HL-60 (cell line): ENCODE results near the gene GLP1R.

Experiments
- DNase-seq, 2 experiments: peaks; one replicate each; pipeline ENCODE4 v3.0.0-alpha.2; 2010 to 2020; ENCODE audit warnings: low read depth in 1 of 2, low spot score in 1 of 2
- H3K27ac ChIP-seq: fragments of 250-450 bp; sonication (Bioruptor Pico); replicated peaks from 2 replicates; pipeline ENCODE4 v1.5.1; 2020; ENCODE audit warnings: mild to moderate bottlenecking, moderate library complexity
- H3K27me3 ChIP-seq: fragments of 250-450 bp; sonication (Bioruptor Pico); 2 replicates; pipeline ENCODE4 v1.5.1; 2021; ENCODE audit warnings: mild to moderate bottlenecking, moderate library complexity; ENCODE audit not compliant: insufficient read depth, poor library complexity, severe bottlenecking
- H3K4me3 ChIP-seq: replicated peaks from 2 replicates; pipeline ENCODE4 v1.5.1; 2011; ENCODE audit warnings: mild to moderate bottlenecking, control low read depth, low read length; ENCODE audit not compliant: insufficient read depth
- CTCF ChIP-seq: IDR thresholded peaks from one replicate; pipeline ENCODE4 v1.5.1; 2011; ENCODE audit warnings: low read length, control low read depth, inconsistent platforms; ENCODE audit not compliant: insufficient read depth
- GABPA ChIP-seq: IDR thresholded peaks from 2 replicates; pipeline ENCODE4 v1.6.1; 2012; ENCODE audit warnings: low read depth
- POLR2AphosphoS5 ChIP-seq: IDR thresholded peaks from 2 replicates; pipeline ENCODE4 v1.6.1; 2012; ENCODE audit warnings: low read depth
- REST ChIP-seq: IDR thresholded peaks from 2 replicates; pipeline ENCODE4 v1.6.1; 2012; ENCODE audit warnings: low read depth; ENCODE audit not compliant: insufficient replicate concordance
- SPI1 ChIP-seq: IDR thresholded peaks from 2 replicates; pipeline ENCODE4 v1.6.1; 2012; ENCODE audit warnings: low read depth, mild to moderate bottlenecking, borderline replicate concordance

Gene GLP1R

GRCh38 chr6:39124114-39124513, 75.5 kb downstream of the GLP1R start:
- DNase-seq = no peak
- H3K27ac ChIP-seq = no peak overlapping the region
- H3K27me3 ChIP-seq = no peaks in the 10 kb centered on the region
- H3K4me3 ChIP-seq = no peak overlapping the region
- TF ChIP-seq SPI1 (no peak), REST (no peak), POLR2AphosphoS5 (no peak), GABPA (no peak), CTCF (no peak)

DNA sequence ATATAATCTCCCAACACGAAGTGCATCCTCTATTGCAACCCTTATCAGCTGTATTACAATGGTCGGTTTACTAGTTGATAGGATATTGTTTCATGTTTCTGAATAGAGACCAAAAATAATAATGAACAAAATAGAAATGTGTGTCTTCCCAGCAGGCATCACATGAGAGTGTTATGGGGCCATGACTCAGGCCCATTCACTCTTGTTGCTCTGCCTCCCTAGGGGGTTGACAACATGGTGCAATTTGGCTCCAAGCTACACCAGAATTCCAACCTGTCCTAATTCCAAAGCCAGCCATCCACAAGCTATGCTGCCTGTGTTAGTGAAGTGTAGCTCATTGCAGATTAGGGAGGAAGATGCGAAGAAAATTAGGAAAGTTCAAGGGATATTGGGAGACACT, 79.5 kb downstream of the GLP1R start:
- Histone ChIP-seq H3K27me3 (no peaks in the 10 kb centered on the region), H3K4me3 (no peak overlapping the region), H3K27ac (no peak overlapping the region)
- TF ChIP-seq GABPA = no peak
- TF ChIP-seq CTCF = no peak
- TF ChIP-seq POLR2AphosphoS5 = no peak
- no peak for TF ChIP-seq REST
- no peak for DNase-seq

- no peak for DNase-seq
- Histone ChIP-seq H3K4me3 (no peak overlapping the region), H3K27me3 (no peaks in the 10 kb centered on the region), H3K27ac (no peak overlapping the region)
- TF ChIP-seq POLR2AphosphoS5 (no peak), SPI1 (no peak), GABPA (no peak), REST (no peak), CTCF (no peak)
Measured at GRCh38 chr6:39128832-39129231, 80.3 kb downstream of the GLP1R start.
